ENCODE data around the gene SGO2.
"Not testable (repeated sequence)": the region's sequence is repeated elsewhere in the genome, so short reads cannot be mapped to it uniquely, and the experiment has no call there.

Gene SGO2

DNA sequence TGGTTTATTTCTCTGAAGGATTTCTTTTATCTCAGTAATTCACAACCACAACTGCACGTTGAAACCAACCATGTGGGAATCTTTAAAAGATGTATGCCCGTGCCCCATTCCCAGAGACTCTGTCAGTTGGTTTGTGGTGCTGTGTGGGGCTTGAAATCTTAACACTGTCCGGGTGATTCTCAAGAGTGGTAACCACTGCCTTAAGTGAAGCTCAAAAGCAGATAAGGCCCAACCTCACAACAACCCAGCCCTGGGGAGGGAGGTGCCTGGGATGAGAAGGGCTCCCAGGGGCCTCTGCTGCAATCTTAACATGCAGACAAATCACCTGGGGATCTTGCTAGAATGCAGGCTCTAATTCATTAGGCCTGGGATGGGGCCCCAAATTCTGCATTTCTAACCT lies 73.2 kb downstream of the SGO2 start:
- DNase-seq: no peak

DNA sequence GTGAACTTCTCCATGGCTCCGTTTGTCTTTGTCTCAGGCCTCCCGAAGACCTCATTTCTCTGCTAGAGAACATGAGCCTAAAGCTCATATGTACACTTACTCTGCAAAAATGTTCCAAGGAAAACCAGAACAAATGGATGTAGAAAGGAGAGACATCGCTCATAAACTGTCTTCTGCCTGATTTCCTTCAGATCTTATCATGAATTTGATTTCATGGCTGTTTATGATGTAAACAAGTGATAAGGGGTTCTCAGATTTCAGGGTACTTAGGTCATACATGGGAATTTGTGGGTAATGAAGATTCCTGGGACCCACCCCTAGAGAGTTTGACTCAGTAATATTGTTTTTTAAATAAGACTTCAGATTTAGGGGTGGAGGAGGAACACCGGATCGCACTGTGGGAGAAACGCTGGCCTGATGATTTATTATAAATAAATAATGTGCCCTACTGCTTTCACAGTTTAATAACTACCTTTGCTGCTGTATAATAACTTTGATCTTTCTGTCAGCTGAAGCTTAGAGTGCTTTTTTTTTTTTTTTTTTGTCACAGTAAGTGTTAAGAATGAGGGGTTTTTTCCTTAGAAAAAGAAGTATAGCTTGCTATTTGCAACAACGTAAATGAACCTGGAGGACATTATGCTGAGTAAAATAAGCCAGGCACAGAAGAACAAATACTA lies 74.7 kb downstream of the SGO2 start:
- no peak for DNase-seq

DNA sequence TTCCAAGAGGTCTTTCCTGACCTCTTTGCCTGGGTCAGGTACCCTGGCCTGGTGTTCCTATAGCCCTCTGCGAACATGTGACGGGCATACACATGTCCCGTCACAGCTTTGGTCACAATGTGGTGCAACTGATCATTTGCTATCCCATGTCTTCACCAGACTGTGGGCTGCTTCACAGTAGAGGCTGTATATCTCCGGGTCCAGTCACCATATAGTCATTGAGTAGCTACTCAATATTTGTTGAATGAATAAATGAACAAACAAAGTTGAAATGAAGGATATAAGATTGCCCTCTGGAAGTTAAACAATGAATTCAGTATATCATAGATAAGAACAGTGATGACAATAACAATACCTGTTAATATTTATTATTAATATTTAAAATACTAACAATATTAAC lies 76.6 kb downstream of the SGO2 start:
- no peak for DNase-seq

DNA sequence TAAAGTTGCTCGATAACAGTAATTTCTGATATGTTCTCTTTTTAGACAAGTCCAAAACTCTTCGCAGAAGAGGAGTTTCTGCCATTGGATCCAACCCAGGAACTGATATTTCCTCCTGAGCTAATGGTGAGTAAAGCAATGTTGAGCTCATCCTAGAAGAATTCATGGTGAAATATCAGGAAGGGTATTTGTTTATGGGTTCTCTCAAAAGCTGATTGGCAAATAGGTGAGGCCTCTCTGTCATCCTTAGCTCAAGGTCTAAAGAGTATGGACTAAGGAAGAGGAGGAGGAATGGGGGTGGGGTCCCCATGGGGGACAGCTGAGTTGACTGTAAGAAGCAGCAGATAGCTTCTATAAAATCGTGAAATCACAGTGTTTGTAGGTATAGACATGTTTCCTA lies 78.0 kb downstream of the SGO2 start:
- no peak for DNase-seq

DNA sequence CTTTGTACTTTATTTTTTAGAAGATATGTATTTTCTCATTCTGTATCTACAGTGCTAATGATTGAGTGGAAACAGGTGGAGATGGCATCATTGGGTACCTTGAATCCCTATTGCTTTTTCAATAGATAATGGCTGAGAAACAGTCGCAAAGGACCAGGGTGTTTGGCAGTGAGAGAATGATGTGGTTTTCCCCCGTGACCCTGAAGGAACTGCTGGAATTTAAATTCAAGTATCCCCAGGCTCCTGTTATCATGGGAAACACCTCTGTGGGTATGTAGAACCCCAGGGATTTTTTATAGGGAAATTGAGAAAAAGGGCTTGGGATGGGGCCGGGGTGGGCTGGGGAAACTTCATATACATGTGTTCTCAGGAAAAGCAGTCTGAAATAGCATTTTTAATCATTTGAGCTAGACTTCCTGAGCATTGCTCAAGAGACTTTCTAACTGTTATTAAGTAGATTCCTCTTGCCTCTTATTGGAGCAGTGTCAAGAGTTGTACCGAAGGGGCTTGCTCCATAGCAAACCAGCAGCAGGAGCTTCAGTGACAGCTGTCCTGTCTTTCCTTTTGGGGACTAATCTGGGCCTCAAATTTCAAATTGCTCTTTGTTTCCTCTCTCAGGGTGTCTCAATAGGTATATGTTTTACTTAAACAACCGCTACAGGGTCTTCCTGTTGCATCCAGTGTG lies 78.7 kb downstream of the SGO2 start:
- no peak for DNase-seq

DNA sequence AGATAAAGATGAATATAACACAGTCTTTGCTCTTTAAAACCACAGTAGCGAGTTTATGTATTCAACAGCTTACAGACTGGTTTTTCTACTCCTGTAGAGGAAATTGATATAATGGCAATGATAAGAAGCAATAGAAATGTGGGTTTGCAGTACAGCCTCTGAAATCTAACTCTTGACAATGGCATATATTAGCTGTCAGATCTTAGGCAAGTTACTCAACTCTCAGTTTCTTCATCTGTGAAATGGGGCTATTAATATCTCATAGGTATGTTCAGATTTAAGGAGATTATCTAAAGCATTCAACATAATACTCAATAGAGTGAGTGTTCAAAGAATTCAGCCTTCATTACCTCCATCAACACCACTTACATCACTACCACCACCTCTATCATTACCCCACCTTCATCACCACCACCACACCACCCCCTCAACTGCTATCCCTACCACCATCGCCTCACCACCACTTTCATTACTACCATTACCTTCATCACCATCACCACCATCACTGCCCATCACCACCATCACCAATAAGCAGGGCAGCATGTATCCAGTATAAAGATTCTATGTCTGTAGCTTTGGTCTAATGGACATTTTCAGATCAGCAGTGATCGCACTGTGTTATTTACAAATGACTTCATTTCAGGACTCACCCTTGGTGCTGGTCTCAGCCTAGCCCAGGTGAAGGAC lies 82.5 kb downstream of the SGO2 start:
- DNase-seq: no peak

DNA sequence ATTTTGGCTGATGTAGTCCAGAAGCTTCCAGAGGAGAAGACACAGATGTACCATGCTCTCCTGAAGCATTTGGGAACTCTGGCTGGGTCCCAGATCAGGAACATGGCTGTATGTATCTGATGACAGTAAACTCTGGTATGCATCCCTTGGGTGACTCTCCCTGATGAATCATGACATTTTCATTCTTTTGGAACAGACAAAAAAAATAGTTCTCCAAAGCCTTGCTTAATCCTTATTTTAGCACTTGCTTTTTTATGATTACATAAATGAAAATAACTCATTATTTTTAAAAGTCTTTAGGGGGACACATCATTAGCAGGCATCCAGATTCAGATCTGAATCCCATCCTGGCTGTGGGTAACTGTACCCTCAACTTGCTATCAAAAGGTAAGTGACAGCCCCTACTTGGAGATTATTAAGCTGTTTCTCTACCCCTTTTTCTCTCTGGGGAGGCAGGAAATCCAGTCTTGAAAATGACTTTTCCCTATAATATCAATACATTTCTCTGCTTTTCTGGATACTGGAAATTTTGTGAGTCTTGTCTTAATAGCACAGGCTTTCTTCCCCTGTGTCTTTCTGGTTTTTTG lies 83.1 kb downstream of the SGO2 start:
- DNase-seq: no peak

DNA sequence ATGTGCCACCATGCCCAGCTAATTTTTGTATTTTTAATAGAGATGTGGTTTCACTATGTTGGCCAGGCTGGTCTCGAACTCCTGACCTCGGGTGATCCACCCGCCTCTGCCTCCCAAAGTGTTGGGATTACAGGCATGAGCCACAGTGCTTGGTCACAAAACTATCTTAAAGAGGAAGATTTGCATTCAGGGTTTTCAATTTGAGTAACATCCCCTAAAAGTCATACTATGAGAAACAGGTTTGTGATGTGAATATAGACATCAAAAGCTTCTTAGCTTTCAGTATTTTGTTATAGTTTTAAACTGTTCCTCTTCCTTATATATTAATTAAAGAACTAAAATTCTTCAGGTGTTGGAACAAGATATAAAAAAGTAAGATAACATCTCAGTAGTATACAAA lies 84.2 kb downstream of the SGO2 start:
- not testable (repeated sequence) for DNase-seq

DNA sequence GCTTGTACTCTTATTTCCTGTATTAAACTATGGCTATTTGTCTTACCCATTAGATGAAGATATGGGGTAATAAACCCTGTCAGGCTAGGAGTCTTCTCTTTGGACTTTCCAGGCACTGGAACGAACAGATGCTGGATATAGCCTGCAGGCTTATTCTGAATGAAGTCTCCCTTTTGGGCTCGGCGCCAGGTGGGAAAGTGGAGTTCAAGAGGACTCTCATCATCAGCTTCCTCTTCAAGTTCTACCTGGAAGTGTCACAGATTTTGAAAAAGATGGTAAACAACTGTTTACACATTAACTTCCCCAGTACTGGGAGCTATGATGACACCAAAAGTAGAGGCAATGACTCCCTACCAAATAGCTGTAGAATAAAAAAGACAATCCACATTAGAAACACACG lies 87.7 kb downstream of the SGO2 start:
- no peak for DNase-seq

DNA sequence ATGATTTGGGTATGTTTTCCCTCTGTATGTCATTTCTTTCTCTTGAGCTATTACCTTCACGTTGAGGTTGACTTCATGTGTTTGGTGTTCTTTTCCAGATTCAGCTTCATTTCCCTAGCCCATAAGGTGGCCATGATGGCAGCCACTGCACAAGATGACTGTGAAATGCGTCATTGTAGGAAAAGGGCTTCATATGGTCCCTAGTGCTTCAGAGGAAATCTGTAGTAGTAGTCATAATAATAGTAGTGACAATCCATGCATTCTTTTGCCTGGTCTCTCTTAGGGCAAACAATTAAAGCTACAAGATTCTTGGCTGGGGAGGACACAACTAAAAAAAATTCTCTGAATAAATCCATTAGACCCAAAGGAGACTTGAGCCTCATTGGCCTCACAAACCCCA lies 88.2 kb downstream of the SGO2 start:
- DNase-seq: no peak

DNA sequence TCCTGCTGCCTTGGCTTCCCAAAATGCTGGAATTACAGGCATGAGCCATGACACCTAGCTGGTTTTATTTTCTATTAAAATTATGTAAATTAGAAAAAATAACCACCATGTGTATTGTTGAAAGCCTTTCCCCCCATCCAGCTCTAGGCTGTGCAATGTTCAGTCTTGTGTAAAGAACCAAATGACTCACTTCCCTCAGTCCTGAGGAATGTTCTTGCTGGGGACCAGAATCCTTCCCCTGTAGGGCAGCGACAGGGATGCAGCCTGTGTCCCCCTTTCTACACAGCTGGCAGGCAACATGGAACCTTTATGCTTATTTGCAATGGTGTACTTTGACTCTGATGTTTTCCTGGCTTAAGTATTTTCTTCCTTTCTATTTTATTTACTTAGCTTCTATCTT lies 89.2 kb downstream of the SGO2 start:
- DNase-seq: no peak

DNA sequence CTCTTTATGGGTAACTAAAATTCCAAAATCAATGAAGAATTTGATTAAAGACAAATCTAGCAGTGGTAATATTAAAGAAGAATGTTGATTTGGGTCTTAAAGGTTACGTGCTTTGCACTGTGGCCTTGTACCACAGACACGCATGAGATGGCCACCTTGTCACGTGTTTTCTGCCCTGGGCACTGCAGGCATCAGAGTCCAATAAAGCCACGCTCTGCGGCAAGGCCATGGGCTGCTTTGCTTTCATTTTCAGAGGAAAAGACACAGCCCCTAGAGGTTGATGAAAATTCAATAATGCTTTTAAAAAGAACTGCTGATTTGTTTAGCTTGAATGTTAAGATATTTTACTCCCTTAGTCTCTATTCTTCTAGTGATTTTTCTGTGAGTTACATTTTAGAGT lies 90.2 kb downstream of the SGO2 start:
- DNase-seq: no peak

DNA sequence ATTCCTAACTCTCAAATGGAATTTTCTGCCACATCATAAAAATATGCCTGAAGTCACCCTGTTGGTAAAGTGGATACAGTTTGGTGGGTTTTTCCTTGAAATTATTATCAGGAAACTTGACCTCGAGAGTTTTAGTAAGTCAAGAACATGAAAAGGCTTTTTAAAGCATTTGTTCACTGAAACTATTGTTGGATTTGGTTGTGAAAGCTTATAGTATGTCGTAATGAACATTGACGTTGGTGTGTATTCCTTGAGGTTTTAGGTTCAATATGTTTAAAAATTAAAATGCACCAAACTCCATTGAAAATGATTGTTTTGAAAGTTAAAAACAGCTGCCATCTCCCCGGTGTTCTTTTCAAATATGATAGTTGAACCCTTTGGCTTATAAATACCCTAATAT lies 90.6 kb downstream of the SGO2 start:
- DNase-seq: no peak

DNA sequence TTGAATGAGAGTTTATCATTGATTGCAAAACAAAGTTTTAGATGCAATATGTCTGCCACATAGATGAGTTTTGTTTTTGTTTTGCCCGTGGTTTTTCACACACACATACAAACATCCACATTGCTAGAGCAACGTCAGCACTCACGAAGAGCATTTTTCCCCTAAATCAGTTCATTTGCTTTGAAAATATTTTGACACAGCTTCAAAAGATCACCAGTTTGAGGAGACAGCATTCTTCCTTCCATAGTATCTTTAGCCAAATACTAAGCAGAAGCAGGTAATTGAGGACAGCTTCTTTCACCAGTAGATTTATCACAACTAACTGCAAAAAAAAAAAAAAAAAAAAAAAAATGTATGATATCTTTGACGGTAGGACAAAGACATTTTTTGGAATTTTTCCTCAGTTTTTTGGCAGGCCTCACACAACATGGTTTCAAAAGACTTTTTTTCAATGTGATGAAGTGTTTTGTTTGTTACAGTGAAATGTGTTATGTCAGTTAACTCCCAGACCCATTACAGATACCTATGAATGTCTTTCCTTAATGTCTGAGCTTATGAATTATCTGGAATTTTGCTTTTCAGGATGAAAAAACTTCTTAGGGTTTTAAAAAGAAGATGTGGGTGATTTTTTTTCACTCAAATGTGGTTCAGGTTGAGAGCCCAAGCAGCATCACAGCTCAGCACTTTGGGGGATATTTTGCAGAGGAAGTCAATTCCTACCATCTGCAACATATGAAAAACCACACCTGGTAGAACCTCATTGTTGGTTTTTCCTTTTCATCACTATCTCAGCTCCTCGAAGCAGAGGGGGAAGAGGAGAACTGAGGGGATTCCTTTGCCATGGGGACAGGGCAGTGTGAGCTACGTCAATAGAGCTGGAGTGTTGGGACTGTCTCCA lies 91.4 kb downstream of the SGO2 start:
- no peak for DNase-seq

DNA sequence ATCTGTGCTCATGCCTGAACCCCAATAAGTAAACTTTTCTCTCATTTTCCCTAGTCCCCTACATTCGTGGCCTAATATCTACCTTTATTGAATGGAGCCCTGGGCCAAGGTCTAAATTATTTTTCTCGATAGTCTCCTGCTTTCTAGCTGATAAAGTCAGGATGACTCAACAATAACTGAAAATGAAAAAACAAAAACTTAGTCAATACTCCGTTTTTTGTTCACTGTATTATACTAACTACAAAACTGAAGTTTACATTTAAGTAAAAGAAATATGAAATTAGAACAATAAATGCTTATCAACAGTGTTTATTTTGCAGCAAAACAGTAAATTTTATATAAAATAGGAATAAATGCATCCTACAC lies 92.0 kb downstream of the SGO2 start:
- DNase-seq: no peak

DNA sequence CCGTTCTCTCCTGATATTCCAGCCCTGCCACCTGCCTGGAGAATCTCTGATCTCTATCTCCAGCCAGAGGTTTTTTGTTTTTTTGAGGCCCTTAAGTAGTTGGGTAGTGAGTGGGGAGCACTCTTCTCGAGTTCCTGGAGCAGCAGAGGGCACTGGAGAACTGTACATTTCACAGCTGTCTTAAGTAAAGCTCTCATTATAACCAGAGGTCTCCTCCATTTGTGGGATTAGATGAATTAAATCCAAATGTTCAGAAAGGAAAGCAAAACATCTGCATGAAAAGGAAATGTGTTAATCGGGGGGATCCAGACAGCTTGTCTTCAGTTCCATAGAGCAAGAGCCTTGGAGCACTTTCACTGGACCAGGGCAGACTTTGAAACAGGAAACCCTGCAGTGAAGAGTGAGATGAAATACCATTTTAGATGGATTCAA lies 92.6 kb downstream of the SGO2 start:
- no peak for DNase-seq

DNA sequence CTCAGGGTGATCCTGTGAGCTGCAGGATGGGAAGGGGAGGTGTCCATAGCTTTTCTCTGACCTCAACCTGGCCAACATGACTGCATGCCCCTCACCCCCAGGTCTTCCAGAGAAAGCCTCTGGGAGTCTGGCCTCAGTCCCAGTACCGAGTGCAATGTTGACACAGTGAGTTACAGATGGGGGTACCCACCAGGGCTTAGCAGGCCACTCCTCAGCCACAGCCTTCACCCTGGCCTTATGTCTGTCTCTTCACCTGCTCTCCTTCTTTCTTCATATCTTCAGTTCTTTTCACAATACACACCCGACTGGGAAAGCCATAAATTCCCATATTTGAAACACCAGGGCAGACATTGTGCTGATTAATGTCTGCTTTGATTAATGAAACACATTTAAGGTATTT lies 93.3 kb downstream of the SGO2 start:
- DNase-seq: no peak

DNA sequence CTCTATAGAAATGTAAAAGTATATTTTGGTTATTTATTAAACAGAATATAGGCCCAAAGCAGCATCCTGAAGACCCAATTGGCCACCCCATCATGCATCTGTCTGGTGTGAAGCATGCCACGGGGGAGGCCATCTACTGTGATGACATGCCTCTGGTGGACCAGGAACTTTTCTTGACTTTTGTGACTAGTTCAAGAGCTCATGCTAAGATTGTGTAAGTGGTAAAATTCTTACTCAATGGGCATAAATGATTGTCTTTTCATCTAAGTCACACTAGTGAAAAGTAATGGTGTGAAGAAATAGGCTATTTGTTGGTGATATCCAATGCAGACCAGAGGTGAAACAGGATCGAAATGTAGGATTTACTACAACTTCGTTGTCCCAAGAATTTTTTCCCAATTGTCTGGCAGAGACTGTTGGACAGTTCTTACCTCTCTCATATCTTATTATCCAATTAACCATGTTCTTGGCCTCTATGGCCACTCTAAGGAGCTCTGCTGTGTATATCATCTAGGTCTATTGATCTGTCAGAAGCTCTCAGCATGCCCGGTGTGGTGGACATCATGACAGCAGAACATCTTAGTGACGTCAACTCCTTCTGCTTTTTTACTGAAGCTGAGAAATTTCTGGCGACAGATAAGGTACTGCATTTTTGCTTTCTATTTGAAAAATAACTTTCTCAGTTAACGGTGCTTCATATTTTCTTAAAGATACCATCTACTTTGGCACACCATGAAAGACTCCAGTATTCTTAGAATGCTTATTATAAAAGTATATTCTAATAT lies 94.8 kb downstream of the SGO2 start:
- no peak for DNase-seq

DNA sequence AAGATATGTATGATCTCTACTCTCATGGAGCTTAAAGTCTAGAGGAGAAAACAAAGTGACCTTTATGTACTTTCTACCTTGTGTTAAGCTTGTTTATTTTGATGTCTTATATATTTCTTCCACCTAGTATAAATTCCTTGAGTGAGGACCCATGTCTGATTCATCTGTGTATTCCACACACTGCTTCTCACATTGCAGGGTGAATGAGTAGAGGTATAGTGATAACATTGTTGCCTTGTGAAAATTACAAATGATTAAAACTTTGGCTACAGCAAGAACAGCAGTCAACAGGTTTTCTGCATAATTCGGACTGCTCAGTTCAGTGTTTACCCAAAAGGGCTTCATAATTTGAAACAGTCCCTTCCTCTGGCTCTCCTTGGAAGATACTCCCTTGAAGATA lies 96.1 kb downstream of the SGO2 start:
- DNase-seq: no peak

DNA sequence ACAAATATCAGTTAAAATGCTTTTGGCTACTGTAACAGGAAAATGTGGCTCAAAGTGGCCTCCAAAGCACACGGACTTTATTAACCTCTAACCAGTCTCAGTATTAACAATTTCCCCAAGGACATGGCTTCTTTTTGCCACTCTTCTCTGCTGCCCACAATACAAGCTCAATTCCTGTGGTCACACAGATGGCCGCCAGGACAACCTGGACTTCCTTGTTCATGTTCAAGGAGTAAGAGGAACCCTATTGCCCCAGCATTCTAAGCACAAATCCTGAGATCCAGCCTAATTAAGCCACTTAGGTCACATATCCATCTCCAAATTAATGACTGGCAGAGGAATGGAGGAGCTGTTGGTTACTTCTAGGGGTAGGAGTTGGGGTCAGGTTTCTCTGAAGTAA lies 98.0 kb downstream of the SGO2 start:
- DNase-seq: no peak

DNA sequence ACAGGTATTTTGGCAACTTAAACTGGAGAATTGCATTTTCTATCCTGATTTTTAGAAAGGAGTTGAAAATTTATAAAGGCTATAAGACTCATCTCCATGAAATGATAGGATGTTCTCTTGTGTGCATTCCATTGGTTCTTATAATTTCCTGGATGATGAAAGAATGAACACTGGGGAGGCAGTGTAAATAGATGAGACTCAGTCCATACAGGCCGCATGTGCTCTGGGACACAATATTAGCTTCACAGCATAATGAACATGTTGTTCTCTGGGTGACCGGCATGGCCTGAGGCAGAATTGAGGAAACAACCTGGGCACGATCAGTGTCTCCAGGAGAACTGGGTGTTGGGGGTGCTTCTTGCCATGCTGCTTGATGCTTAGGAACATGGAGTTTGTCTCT lies 98.7 kb downstream of the SGO2 start:
- no peak for DNase-seq

DNA sequence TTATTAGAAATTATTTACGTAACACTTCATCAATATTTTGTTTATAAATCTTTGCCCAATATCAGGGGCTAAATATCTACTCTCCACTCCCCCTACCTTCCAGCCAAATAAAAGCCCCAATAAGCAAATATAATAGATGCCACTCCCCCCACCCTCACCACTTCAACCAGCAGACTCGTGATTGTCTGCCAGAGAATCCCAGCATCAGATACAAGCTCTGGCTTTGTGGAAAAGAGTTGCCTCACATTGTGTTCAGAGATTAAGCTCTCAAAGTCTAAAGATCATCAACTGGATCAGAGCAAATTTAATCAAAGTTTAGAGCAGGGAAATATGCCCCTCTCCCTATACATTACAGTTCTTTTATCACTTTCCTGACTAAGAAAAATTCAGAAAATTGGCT lies 99.3 kb downstream of the SGO2 start:
- DNase-seq: no peak

All from NCI-H1436 treated with DMSO at 0.1 percent for 48 hours (cell line).